RCC 7860 (cell line): ENCODE data around the gene PAOX.
"Not testable (repeated sequence)": the region's sequence is repeated elsewhere in the genome, so short reads cannot be mapped to it uniquely, and the experiment has no call there.

Experiments
- DNase-seq: peaks from one replicate; pipeline ENCODE4 v3.0.0-alpha.2; 2015; ENCODE audit warnings: low spot score
- FAIRE-seq: peaks from 2 replicates; lab custom pipeline; 2012; peaks lifted over from hg19 to GRCh38; lab: Jason Lieb, UNC

Gene PAOX

GRCh38 chr10:133362846-133363245 is 16.2 kb upstream of the PAOX start:
- DNase-seq (no peak), FAIRE-seq (no peak)

GRCh38 chr10:133364645-133365431 is 14.2 kb upstream of the PAOX start:
- DNase-seq = no peak
- FAIRE-seq = no peak

GRCh38 chr10:133365461-133366129 is 13.5 kb upstream of the PAOX start:
- FAIRE-seq = no peak
- no peak for DNase-seq

- DNase-seq = no peak
- FAIRE-seq = no peak
Measured at GRCh38 chr10:133366130-133366478, 13.0 kb upstream of the PAOX start.

GRCh38 chr10:133366751-133367150 is 12.3 kb upstream of the PAOX start:
- FAIRE-seq = no peak
- DNase-seq = no peak

GRCh38 chr10:133367461-133367860 is 11.6 kb upstream of the PAOX start:
- not testable (repeated sequence) for FAIRE-seq, DNase-seq

- FAIRE-seq = no peak
Measured at GRCh38 chr10:133368153-133368552, 10.9 kb upstream of the PAOX start.

GRCh38 chr10:133370030-133370786 is 8.9 kb upstream of the PAOX start:
- DNase-seq (no peak), FAIRE-seq (no peak)

More at GRCh38 chr10:133368153-133368552, 10.9 kb upstream of the PAOX start:
- no peak for DNase-seq

GRCh38 chr10:133372507-133372906 is 6.6 kb upstream of the PAOX start:
- FAIRE-seq (no peak), DNase-seq (no peak)

- peak; percentile 82 for DNase-seq
- no peak for FAIRE-seq
Measured at GRCh38 chr10:133373174-133374090, 5.6 kb upstream of the PAOX start, which contains the start of gene ECHS1. Gene ECHS1, minus strand, starts transcription at chr10:133373354. Its CDS starts 21 bp downstream, at chr10:133373333.

- no peak for DNase-seq
- FAIRE-seq = no peak
Measured at GRCh38 chr10:133375357-133376115, 3.5 kb upstream of the PAOX start.

GRCh38 chr10:133376183-133376582 is 2.9 kb upstream of the PAOX start:
- not testable (repeated sequence) for DNase-seq, FAIRE-seq

- DNase-seq (no peak), FAIRE-seq (no peak)
Measured at GRCh38 chr10:133377025-133377817, 1.8 kb upstream of the PAOX start.

GRCh38 chr10:133377818-133378250 is 1.2 kb upstream of the PAOX start:
- DNase-seq (no peak), FAIRE-seq (no peak)

GRCh38 chr10:133378251-133379096 is 588 bp upstream of the PAOX start:
- DNase-seq = no peak
- FAIRE-seq = no peak

- DNase-seq = no peak
Measured at GRCh38 chr10:133379801-133380666, 972 bp downstream of the PAOX start.

GRCh38 chr10:133381036-133381435 is 2.0 kb downstream of the PAOX start:
- FAIRE-seq (no peak), DNase-seq (no peak)

More at GRCh38 chr10:133379801-133380666, 972 bp downstream of the PAOX start:
- FAIRE-seq = no peak
